SK-N-SH (cell line): ENCODE results near the gene AUTS2. TPM values are rescaled to one million over a fixed set of nuclear protein-coding genes. Genes with fewer than 3 reads are reported as not detected.

Experiments
- CTCF ChIA-PET: fragments of 300-600, 350-600 bp; formaldehyde crosslinking; extraction: SDS; loops from one replicate; lab custom pipeline; 2021; lab: Yijun Ruan, JAX
- POLR2A ChIA-PET: fragments of 350-600 bp; sonication (Branson Sonifier 250); formaldehyde crosslinking; extraction: SDS; loops from one replicate; lab custom pipeline; 2020; ENCODE audit warnings: antibody characterized with exemption, inconsistent platforms; lab: Yijun Ruan, JAX
- DNase-seq: peaks from one replicate; pipeline ENCODE4 v3.0.0; 2012
- H2AFZ ChIP-seq: fragments of 200-600 bp; sonication (generic); 2 replicates; pipeline ENCODE4 v1.8.1; 2016; ENCODE audit warnings: antibody characterized with exemption, mild to moderate bottlenecking, low read depth
- H3F3A ChIP-seq: fragments of 200-600 bp; sonication (generic); replicated peaks from 2 replicates; pipeline ENCODE3; 2016; ENCODE audit warnings: antibody characterized with exemption, mild to moderate bottlenecking; ENCODE audit not compliant: insufficient read depth
- H3K27ac ChIP-seq, 2 experiments: fragments of 200-500 bp in 1 of 2; fragments of 200-600 bp in 1 of 2; sonication (Bioruptor generic) in 1 of 2; sonication (generic), shearing (Covaris generic) in 1 of 2; 2 replicates each; pipeline versions ENCODE4 v1.5.1 to v1.6.1; 2014 to 2016; ENCODE audit warnings: low read depth in 2 of 2, inconsistent platforms in 1 of 2, low read length in 1 of 2, mild to moderate bottlenecking in 1 of 2, mixed read lengths in 1 of 2
- H3K27me3 ChIP-seq: fragments of 200-600 bp; sonication (generic), shearing (Covaris generic); 2 replicates; pipeline ENCODE4 v1.6.1; 2016; ENCODE audit warnings: mixed run types; ENCODE audit not compliant: insufficient read depth
- H3K36me3 ChIP-seq, 2 experiments: fragments of 200-500 bp in 1 of 2; fragments of 200-600 bp in 1 of 2; sonication (Bioruptor generic) in 1 of 2; sonication (generic) in 1 of 2; replicated peaks in 1 of 2; 2 replicates each; pipeline versions ENCODE3 to v1.5.1; 2014 to 2016; ENCODE audit warnings: low read length in 1 of 2, mild to moderate bottlenecking in 1 of 2; ENCODE audit not compliant: insufficient read depth in 2 of 2, control insufficient read depth in 1 of 2
- H3K4me1 ChIP-seq, 2 experiments: fragments of 200-500 bp in 1 of 2; fragments of 200-600 bp in 1 of 2; sonication (Bioruptor generic) in 1 of 2; sonication (generic), shearing (Covaris generic) in 1 of 2; 2 replicates each; pipeline versions ENCODE4 v1.5.1 to v1.6.1; 2014 to 2016; ENCODE audit warnings: low read depth in 1 of 2, low read length in 1 of 2, mixed run types in 1 of 2; ENCODE audit not compliant: insufficient read depth in 2 of 2, control insufficient read depth in 1 of 2
- H3K4me2 ChIP-seq: fragments of 200-600 bp; sonication (generic), shearing (Covaris generic); 2 replicates; pipeline ENCODE4 v1.6.1; 2017; ENCODE audit warnings: mixed run types
- H3K4me3 ChIP-seq, 2 experiments: fragments of 200-500 bp in 1 of 2; fragments of 200-600 bp in 1 of 2; sonication (Bioruptor generic) in 1 of 2; sonication (generic), shearing (Covaris generic) in 1 of 2; 2 replicates each; pipeline versions ENCODE4 v1.5.1 to v1.8.1; 2014 to 2016; ENCODE audit warnings: low read depth in 2 of 2, inconsistent platforms in 1 of 2, low read length in 1 of 2, mild to moderate bottlenecking in 1 of 2, mixed read lengths in 1 of 2, moderate library complexity in 1 of 2
- H3K79me2 ChIP-seq: fragments of 200-600 bp; sonication (generic); 2 replicates; pipeline ENCODE4 v1.8.1; 2017; ENCODE audit warnings: mild to moderate bottlenecking; ENCODE audit not compliant: insufficient read depth
- H3K9ac ChIP-seq: fragments of 200-600 bp; sonication (generic); 2 replicates; pipeline ENCODE4 v1.6.1; 2017; ENCODE audit warnings: mixed run types
- H3K9me2 ChIP-seq: fragments of 200-600 bp; sonication (generic); 2 replicates; pipeline ENCODE4 v1.6.1; 2017; ENCODE audit warnings: mixed run types
- H3K9me3 ChIP-seq: fragments of 200-600 bp; sonication (generic); 2 replicates; pipeline ENCODE4 v1.6.1; 2017; ENCODE audit warnings: mixed run types, mild to moderate bottlenecking, moderate library complexity
- H4K20me1 ChIP-seq: fragments of 200-600 bp; sonication (generic); 2 replicates; pipeline ENCODE4 v1.6.1; 2017; ENCODE audit warnings: mild to moderate bottlenecking, mixed run types; ENCODE audit not compliant: insufficient read depth
- CHD2 ChIP-seq: fragments of 150-350 bp; IDR thresholded peaks from 2 replicates; pipeline ENCODE4 v1.6.1; 2018; ENCODE audit warnings: low read length; ENCODE audit not compliant: partially characterized antibody
- ELF1 ChIP-seq: IDR thresholded peaks from 2 replicates; pipeline ENCODE4 v1.4.0; 2012
- EZH2phosphoT487 ChIP-seq: fragments of 200-600 bp; sonication (generic); IDR thresholded peaks from 2 replicates; pipeline ENCODE4 v1.6.1; 2017; ENCODE audit warnings: low read depth, mixed run types, mild to moderate bottlenecking, antibody characterized with exemption, moderate library complexity, borderline replicate concordance
- FOSL2 ChIP-seq: IDR thresholded peaks from 2 replicates; pipeline ENCODE4 v1.4.0; 2012; ENCODE audit warnings: low read depth, mild to moderate bottlenecking, moderate library complexity, borderline replicate concordance
- GATA2 ChIP-seq: sonication (generic); formaldehyde crosslinking; IDR thresholded peaks from 2 replicates; pipeline ENCODE4 v1.5.0; 2020; ENCODE audit warnings: mild to moderate bottlenecking, missing genetic modification reagents
- IRF3 ChIP-seq: fragments of 150-350 bp; IDR thresholded peaks from 2 replicates; pipeline ENCODE4 v1.6.1; 2016; ENCODE audit warnings: mild to moderate bottlenecking, low read depth, low read length
- MAX ChIP-seq: IDR thresholded peaks from 2 replicates; pipeline ENCODE4 v1.4.0; 2012; ENCODE audit warnings: low read depth
- NRF1 ChIP-seq: IDR thresholded peaks from 2 replicates; pipeline ENCODE4 v1.6.1; 2012; ENCODE audit warnings: low read depth, mild to moderate bottlenecking, low read length
- RFX5 ChIP-seq: IDR thresholded peaks from 2 replicates; pipeline ENCODE4 v1.6.1; 2012; ENCODE audit warnings: mild to moderate bottlenecking, improper control_type of control experiment, low read length
- RXRA ChIP-seq: IDR thresholded peaks from 2 replicates; pipeline ENCODE4 v1.4.0; 2012; ENCODE audit warnings: low read depth, mild to moderate bottlenecking, borderline replicate concordance
- SIN3A ChIP-seq: IDR thresholded peaks from 2 replicates; pipeline ENCODE4 v1.6.1; 2012; ENCODE audit warnings: low read depth, mild to moderate bottlenecking, low read length, moderate library complexity, borderline replicate concordance
- SMC3 ChIP-seq: IDR thresholded peaks from 2 replicates; pipeline ENCODE4 v1.6.1; 2012; ENCODE audit warnings: low read depth, low read length, improper control_type of control experiment
- TAF1 ChIP-seq: IDR thresholded peaks from 2 replicates; pipeline ENCODE4 v1.6.1; 2012; ENCODE audit warnings: low read depth, mild to moderate bottlenecking, low read length, moderate library complexity, borderline replicate concordance
- TCF12 ChIP-seq: IDR thresholded peaks from 2 replicates; pipeline ENCODE4 v1.4.0; 2012
- USF1 ChIP-seq: IDR thresholded peaks from 2 replicates; pipeline ENCODE4 v1.4.0; 2012; ENCODE audit warnings: low read depth, borderline replicate concordance
- USF2 ChIP-seq: fragments of 150-350 bp; IDR thresholded peaks from 2 replicates; pipeline ENCODE4 v1.6.1; 2017; ENCODE audit warnings: antibody characterized with exemption, low read length, low read depth, borderline replicate concordance
- ZBTB33 ChIP-seq: IDR thresholded peaks from 2 replicates; pipeline ENCODE4 v1.4.0; 2012; ENCODE audit warnings: low read depth, borderline replicate concordance
- WGBS: methylation state at CpG from one replicate; pipeline ENCODE4 v1.1.6; 2017; ENCODE audit warnings: low lambda C conversion rate; 5-methylcytosine and 5-hydroxymethylcytosine counted together
- polyA plus RNA-seq, 3 experiments: library from polyadenylated mRNA; depleted of rRNA; stranded (reverse); fragments of >200 nt; gene quantifications; 2 replicates each; pipeline ENCODE4 v1.2.3, GENCODE V29; 2012

The AUTS2 gene
- polyA plus RNA-seq, 1 of the 3 experiments (the other 2 are of a cell fraction), result 15.6 TPM

- no peak for DNase-seq
- Histone ChIP-seq H3K79me2 (no peaks in the 10 kb centered on the region), H3K4me1 (peaks cover 0 to 13% of the 10 kb centered on the region in 2 experiments; a peak in 2 of 4 replicates), H3K9me3 (no peaks in the 10 kb centered on the region), H2AFZ (no peak overlapping the region), H3K9me2 (no peaks in the 10 kb centered on the region), H3K36me3 (no peaks in the 10 kb centered on the region), H3K4me2 (no peak overlapping the region), H4K20me1 (no peaks in the 10 kb centered on the region), H3K27ac (peak overlapping the region in 1 of 2 experiments; percentile 50; a peak in 1 of 4 replicates), H3K27me3 (no peaks in the 10 kb centered on the region), H3K9ac (no peak overlapping the region), H3K4me3 (no peak overlapping the region), H3F3A (no peaks in the 10 kb centered on the region)
- ChIA-PET CTCF (interaction anchor here (0.8 to 4.0 kb wide), 5 partner anchors 12 to 269 kb away, joined by 3 to 17 read pairs (median 3); no protein-coding TSS in a partner anchor), POLR2A (no interaction called here)
- no peak for TF ChIP-seq ELF1
- no peak for TF ChIP-seq RFX5
- no peak for TF ChIP-seq TCF12
- TF ChIP-seq TAF1, result no peak
- no peak for TF ChIP-seq EZH2phosphoT487
- no peak for TF ChIP-seq CHD2
- 91% methylated on average over 1 of the region's 1 CpG for WGBS
Observed at GRCh38 chr7:70237256-70237655, 639.0 kb downstream of the AUTS2 start.

GRCh38 chr7:70237831-70238575, 639.7 kb downstream of the AUTS2 start:
- peak; percentile 16 for DNase-seq

More at GRCh38 chr7:70237831-70238575, 639.7 kb downstream of the AUTS2 start:
- no peaks in the 10 kb centered on the region for H3K79me2 ChIP-seq
- H3K9ac ChIP-seq, result no peak overlapping the region
- H2AFZ ChIP-seq, result no peak overlapping the region
- no peak overlapping the region for H3K4me3 ChIP-seq
- no peaks in the 10 kb centered on the region for H3F3A ChIP-seq
- no peaks in the 10 kb centered on the region for H3K27me3 ChIP-seq
- H3K4me2 ChIP-seq, result no peak overlapping the region
- H4K20me1 ChIP-seq, result no peaks in the 10 kb centered on the region
- peak overlapping the region in 1 of 2 experiments; percentile 50; a peak in 2 of 4 replicates for H3K27ac ChIP-seq
- H3K9me2 ChIP-seq, result no peaks in the 10 kb centered on the region
- ChIA-PET POLR2A (no interaction called here), CTCF (interaction anchor here (0.8 to 4.0 kb wide), 4 partner anchors 13 to 269 kb away, joined by 3 to 17 read pairs (median 4); no protein-coding TSS in a partner anchor)
- H3K36me3 ChIP-seq, result no peaks in the 10 kb centered on the region
- 58% methylated on average over 9 of the region's 9 CpGs for WGBS
- H3K4me1 ChIP-seq, result peaks cover 0 to 13% of the 10 kb centered on the region in 2 experiments; a peak in 2 of 4 replicates
- H3K9me3 ChIP-seq, result no peaks in the 10 kb centered on the region
- TF ChIP-seq GATA2 (CRISPR knock-in tag) (no peak), FOSL2 (no peak), USF1 (no peak), SMC3 (no peak), ZBTB33 (no peak), RXRA (no peak), NRF1 (no peak), MAX (no peak), IRF3 (no peak), USF2 (no peak), SIN3A (no peak)
